MM.1S (cell line): ENCODE results near the gene LRWD1.

Experiments used
- EZH2phosphoT487 ChIP-seq: fragments of 300-600 bp; sonication (generic); IDR thresholded peaks from 2 replicates; pipeline ENCODE4 v1.6.1; 2018; ENCODE audit warnings: antibody characterized with exemption, low read length
- TF ChIP-seq, protein P1 (sequence below): fragments of 300-600 bp; sonication (generic); IDR thresholded peaks from 2 replicates; pipeline ENCODE4 v1.5.1; 2016; ENCODE audit warnings: antibody characterized with exemption, low read length, mixed read lengths

DNA sequence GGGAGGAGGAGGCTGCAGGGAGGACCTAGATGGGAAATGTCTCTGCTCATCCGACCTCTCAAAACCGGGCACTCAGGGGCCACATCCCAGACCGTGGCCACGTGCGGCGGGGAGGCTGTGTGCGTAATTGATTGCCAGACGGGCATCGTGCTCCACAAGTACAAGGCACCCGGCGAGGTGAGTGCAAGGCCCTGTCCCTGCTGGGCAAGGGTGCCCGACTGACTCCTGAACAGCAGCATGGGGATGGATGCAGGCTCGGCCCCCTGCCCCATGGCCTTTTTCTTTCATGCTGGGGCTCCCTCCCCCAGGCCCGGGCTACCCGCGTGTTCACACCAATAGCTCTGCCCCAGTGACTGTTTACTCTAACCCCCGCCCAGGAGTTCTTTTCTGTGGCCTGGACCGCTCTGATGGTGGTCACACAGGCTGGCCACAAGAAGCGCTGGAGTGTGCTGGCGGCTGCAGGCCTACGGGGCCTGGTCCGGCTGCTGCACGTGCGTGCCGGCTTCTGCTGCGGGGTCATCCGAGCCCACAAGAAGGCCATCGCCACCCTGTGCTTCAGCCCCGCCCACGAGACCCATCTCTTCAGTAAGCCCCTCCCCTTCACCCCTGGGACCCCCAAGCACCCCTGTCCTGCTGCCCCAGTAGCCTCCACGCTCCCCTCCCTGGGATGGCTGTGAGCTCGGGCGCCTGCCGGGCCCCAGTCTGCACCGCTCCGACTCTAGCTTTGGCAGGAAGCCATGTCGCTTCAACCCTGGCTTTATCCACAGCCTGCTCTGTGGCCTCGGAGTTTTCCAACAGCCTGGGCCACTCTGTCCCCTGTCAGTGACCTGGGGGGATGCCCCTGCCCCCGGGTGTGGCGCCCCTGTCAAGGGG lies 3.9 kb downstream of the LRWD1 start:
- TF ChIP-seq, protein P1, sequence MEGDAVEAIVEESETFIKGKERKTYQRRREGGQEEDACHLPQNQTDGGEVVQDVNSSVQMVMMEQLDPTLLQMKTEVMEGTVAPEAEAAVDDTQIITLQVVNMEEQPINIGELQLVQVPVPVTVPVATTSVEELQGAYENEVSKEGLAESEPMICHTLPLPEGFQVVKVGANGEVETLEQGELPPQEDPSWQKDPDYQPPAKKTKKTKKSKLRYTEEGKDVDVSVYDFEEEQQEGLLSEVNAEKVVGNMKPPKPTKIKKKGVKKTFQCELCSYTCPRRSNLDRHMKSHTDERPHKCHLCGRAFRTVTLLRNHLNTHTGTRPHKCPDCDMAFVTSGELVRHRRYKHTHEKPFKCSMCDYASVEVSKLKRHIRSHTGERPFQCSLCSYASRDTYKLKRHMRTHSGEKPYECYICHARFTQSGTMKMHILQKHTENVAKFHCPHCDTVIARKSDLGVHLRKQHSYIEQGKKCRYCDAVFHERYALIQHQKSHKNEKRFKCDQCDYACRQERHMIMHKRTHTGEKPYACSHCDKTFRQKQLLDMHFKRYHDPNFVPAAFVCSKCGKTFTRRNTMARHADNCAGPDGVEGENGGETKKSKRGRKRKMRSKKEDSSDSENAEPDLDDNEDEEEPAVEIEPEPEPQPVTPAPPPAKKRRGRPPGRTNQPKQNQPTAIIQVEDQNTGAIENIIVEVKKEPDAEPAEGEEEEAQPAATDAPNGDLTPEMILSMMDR = no peak
- TF ChIP-seq EZH2phosphoT487 = no peak
